ENCODE data around the gene OR14C36.

DNA sequence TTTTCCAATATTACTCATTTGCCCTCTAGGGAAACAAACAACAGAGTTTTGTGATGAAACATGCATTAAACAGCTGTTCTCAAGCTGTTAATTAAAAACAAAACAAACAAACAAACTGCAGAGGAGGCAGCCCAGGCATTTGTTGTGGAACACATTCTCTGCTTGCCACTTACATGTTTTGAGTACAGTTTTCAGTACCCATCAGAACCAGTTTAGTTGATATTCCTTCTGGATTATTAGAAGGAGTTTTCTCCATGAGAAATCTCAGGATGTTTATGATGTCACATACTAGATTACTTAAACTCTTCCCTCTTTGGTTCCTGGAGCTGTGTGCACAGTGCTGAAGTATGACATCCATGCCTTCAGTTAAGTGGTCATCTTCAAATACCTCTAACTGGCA, 26.9 kb downstream of the OR14C36 start, which contains the start of gene OR2T6:
- TF ChIP-seq, protein P1, sequence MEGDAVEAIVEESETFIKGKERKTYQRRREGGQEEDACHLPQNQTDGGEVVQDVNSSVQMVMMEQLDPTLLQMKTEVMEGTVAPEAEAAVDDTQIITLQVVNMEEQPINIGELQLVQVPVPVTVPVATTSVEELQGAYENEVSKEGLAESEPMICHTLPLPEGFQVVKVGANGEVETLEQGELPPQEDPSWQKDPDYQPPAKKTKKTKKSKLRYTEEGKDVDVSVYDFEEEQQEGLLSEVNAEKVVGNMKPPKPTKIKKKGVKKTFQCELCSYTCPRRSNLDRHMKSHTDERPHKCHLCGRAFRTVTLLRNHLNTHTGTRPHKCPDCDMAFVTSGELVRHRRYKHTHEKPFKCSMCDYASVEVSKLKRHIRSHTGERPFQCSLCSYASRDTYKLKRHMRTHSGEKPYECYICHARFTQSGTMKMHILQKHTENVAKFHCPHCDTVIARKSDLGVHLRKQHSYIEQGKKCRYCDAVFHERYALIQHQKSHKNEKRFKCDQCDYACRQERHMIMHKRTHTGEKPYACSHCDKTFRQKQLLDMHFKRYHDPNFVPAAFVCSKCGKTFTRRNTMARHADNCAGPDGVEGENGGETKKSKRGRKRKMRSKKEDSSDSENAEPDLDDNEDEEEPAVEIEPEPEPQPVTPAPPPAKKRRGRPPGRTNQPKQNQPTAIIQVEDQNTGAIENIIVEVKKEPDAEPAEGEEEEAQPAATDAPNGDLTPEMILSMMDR (conservative IDR thresholded peaks at IDR 0.05; ENCODE audit: low read length): no peak
- TF ChIP-seq EZH2phosphoT487 (IDR thresholded peaks at IDR 0.05; ENCODE audit: borderline replicate concordance, low read depth, low read length): no peak

All from OCI-LY7 (cell line).